NCI-H2227 treated with DMSO at 0.1 percent for 48 hours (cell line): ENCODE results near the gene MCOLN2.

Experiments
- DNase-seq: peaks from one replicate; lab custom pipeline; 2025; lab: John Stamatoyannopoulos, UW

MCOLN2 gene

GRCh38 chr1:84896279-84896678 is 100.6 kb downstream of the MCOLN2 start:
- DNase-seq, result no peak

- no peak for DNase-seq
Measured at GRCh38 chr1:84892705-84893618, 104.0 kb downstream of the MCOLN2 start, which contains the start of gene LPAR3. TSS of gene LPAR3 (minus strand) at chr1:84893206. CDS start at chr1:84866120, 27,086 bp downstream.

GRCh38 chr1:84890566-84890965 is 106.3 kb downstream of the MCOLN2 start:
- no peak for DNase-seq

- DNase-seq, result no peak
Measured at GRCh38 chr1:84889437-84889836, 107.5 kb downstream of the MCOLN2 start.

- DNase-seq, result no peak
Measured at GRCh38 chr1:84888753-84889152, 108.2 kb downstream of the MCOLN2 start.

GRCh38 chr1:84887261-84887934 is 109.5 kb downstream of the MCOLN2 start:
- DNase-seq, result no peak

- DNase-seq, result no peak
Measured at GRCh38 chr1:84885469-84885868, 111.4 kb downstream of the MCOLN2 start.

- no peak for DNase-seq
Measured at GRCh38 chr1:84884671-84885389, 112.1 kb downstream of the MCOLN2 start.

- DNase-seq, result no peak
Measured at GRCh38 chr1:84883286-84883685, 113.6 kb downstream of the MCOLN2 start.

- no peak for DNase-seq
Measured at GRCh38 chr1:84877592-84877991, 119.3 kb downstream of the MCOLN2 start.

GRCh38 chr1:84876353-84876752 is 120.6 kb downstream of the MCOLN2 start:
- DNase-seq, result no peak
